HEK293 (cell line): ENCODE measurements around the gene MCRIP2.
"Not testable (repeated sequence)": the region's sequence is repeated elsewhere in the genome, so short reads cannot be mapped to it uniquely, and the experiment has no call there.

Experiments used
- CTCF ChIA-PET: fragments of 350-600 bp; formaldehyde crosslinking; extraction: SDS; loops from one replicate; lab custom pipeline; 2021; ENCODE audit warnings: antibody characterized with exemption; lab: Yijun Ruan, JAX
- POLR2A ChIA-PET: fragments of 300-600 bp; formaldehyde crosslinking; extraction: SDS; loops from one replicate; lab custom pipeline; 2020; ENCODE audit warnings: antibody characterized with exemption, inconsistent platforms; lab: Yijun Ruan, JAX
- H3K27ac ChIP-seq: fragments of 200-500 bp; sonication (Bioruptor generic); 2 replicates; pipeline ENCODE4 v1.5.1; 2014; ENCODE audit warnings: low read depth, low read length, control low read depth, inconsistent platforms; ENCODE audit errors: extremely low read depth
- H3K36me3 ChIP-seq, 2 experiments: fragments of 200-500 bp in 1 of 2; sonication (Bioruptor generic) in 1 of 2; 1 replicate in 1 of 2; 2 replicates in 1 of 2; pipeline ENCODE4 v1.5.1; 2014 to 2017; ENCODE audit warnings: inconsistent platforms in 2 of 2, low read length in 2 of 2; ENCODE audit not compliant: control insufficient read depth in 2 of 2, insufficient read depth in 1 of 2
- H3K4me1 ChIP-seq: fragments of 200-500 bp; sonication (Bioruptor generic); 2 replicates; pipeline ENCODE4 v1.5.1; 2014; ENCODE audit warnings: mild to moderate bottlenecking, low read length, inconsistent platforms; ENCODE audit not compliant: control insufficient read depth, insufficient read depth
- H3K4me3 ChIP-seq: 2 replicates; pipeline ENCODE4 v1.5.1; 2011; ENCODE audit warnings: low read depth, mild to moderate bottlenecking, control low read depth, low read length, moderate library complexity
- H3K9me3 ChIP-seq: fragments of 200-500 bp; sonication (Bioruptor generic); 2 replicates; pipeline ENCODE4 v1.5.1; 2014; ENCODE audit warnings: low read depth, low read length, inconsistent platforms; ENCODE audit not compliant: control insufficient read depth, insufficient read depth
- GLIS2 ChIP-seq: fragments of 450-650 bp; formaldehyde crosslinking; IDR thresholded peaks from 2 replicates; pipeline ENCODE4 v1.5.1; 2016; ENCODE audit warnings: missing biosample characterization, missing genetic modification characterization
- IKZF3 ChIP-seq: fragments of 450-650 bp; IDR thresholded peaks from 2 replicates; pipeline ENCODE4 v1.5.0; 2018; ENCODE audit warnings: missing biosample characterization, mild to moderate bottlenecking, missing genetic modification characterization, moderate library complexity
- REPIN1 ChIP-seq: fragments of 450-650 bp; formaldehyde crosslinking; IDR thresholded peaks from 2 replicates; pipeline ENCODE4 v1.5.1; 2017; ENCODE audit warnings: missing biosample characterization, missing genetic modification characterization, low read depth
- TRIM28 ChIP-seq: IDR thresholded peaks from 2 replicates; pipeline ENCODE4 v1.6.1; 2011; ENCODE audit warnings: low read length, control low read depth, borderline replicate concordance
- ZNF112 ChIP-seq: fragments of 450-650 bp; formaldehyde crosslinking; IDR thresholded peaks from 2 replicates; pipeline ENCODE4 v1.5.0; 2017; ENCODE audit warnings: missing biosample characterization, missing genetic modification characterization
- ZNF121 ChIP-seq: fragments of 450-650 bp; formaldehyde crosslinking; IDR thresholded peaks from 2 replicates; pipeline ENCODE4 v1.5.1; 2016; ENCODE audit warnings: missing biosample characterization, missing genetic modification characterization
- ZNF146 ChIP-seq: fragments of 450-650 bp; formaldehyde crosslinking; IDR thresholded peaks from 2 replicates; pipeline ENCODE4 v1.5.1; 2016; ENCODE audit warnings: missing biosample characterization, missing genetic modification characterization
- ZNF175 ChIP-seq: fragments of 450-650 bp; formaldehyde crosslinking; IDR thresholded peaks from 2 replicates; pipeline ENCODE4 v1.5.1; 2016; ENCODE audit warnings: missing biosample characterization, missing genetic modification characterization
- ZNF19 ChIP-seq: fragments of 450-650 bp; formaldehyde crosslinking; IDR thresholded peaks from 2 replicates; pipeline ENCODE4; 2016; ENCODE audit warnings: missing biosample characterization, missing genetic modification characterization, low read depth
- ZNF404 ChIP-seq: fragments of 450-650 bp; formaldehyde crosslinking; IDR thresholded peaks from 2 replicates; pipeline ENCODE4 v1.5.1; 2017; ENCODE audit warnings: missing biosample characterization, missing genetic modification characterization
- ZNF426 ChIP-seq: fragments of 450-650 bp; formaldehyde crosslinking; IDR thresholded peaks from 2 replicates; pipeline ENCODE4 v1.5.1; 2017; ENCODE audit warnings: missing biosample characterization, missing genetic modification characterization, mild to moderate bottlenecking, inconsistent platforms, moderate library complexity
- ZNF529 ChIP-seq: fragments of 450-650 bp; formaldehyde crosslinking; IDR thresholded peaks from 2 replicates; pipeline ENCODE4 v1.5.1; 2017; ENCODE audit warnings: missing genetic modification characterization, missing biosample characterization; ENCODE audit not compliant: insufficient replicate concordance
- ZNF561 ChIP-seq: fragments of 450-650 bp; IDR thresholded peaks from 2 replicates; pipeline ENCODE4 v1.5.1; 2018; ENCODE audit warnings: missing biosample characterization, missing genetic modification characterization, borderline replicate concordance
- ZNF610 ChIP-seq: fragments of 450-650 bp; formaldehyde crosslinking; IDR thresholded peaks from 2 replicates; pipeline ENCODE4 v1.5.1; 2016; ENCODE audit warnings: missing biosample characterization, missing genetic modification characterization, borderline replicate concordance
- ZNF654 ChIP-seq: fragments of 450-650 bp; formaldehyde crosslinking; IDR thresholded peaks from 2 replicates; pipeline ENCODE4 v1.5.1; 2016; ENCODE audit warnings: low read depth, missing biosample characterization, missing genetic modification characterization
- TF ChIP-seq, protein P1 (sequence below): fragments of 450-650 bp; formaldehyde crosslinking; IDR thresholded peaks from 2 replicates; pipeline ENCODE4 v1.5.1; 2016; ENCODE audit warnings: missing biosample characterization, missing genetic modification characterization
- TF ChIP-seq, protein P2 (sequence below): fragments of 450-650 bp; formaldehyde crosslinking; IDR thresholded peaks from 2 replicates; pipeline ENCODE4 v1.5.1; 2016; ENCODE audit warnings: missing biosample characterization, missing genetic modification characterization
- TF ChIP-seq, protein P3 (sequence below): fragments of 450-650 bp; formaldehyde crosslinking; IDR thresholded peaks from 2 replicates; pipeline ENCODE4 v1.5.1; 2016; ENCODE audit warnings: missing biosample characterization, missing genetic modification characterization
- TF ChIP-seq, protein P4 (sequence below): fragments of 450-650 bp; formaldehyde crosslinking; IDR thresholded peaks from 2 replicates; pipeline ENCODE4 v1.5.1; 2016; ENCODE audit warnings: missing biosample characterization, missing genetic modification characterization
- TF ChIP-seq, protein P5 (sequence below): fragments of 450-650 bp; formaldehyde crosslinking; IDR thresholded peaks from 2 replicates; pipeline ENCODE4 v1.5.0; 2017; ENCODE audit warnings: missing biosample characterization, missing genetic modification characterization, borderline replicate concordance

MCRIP2 gene

DNA sequence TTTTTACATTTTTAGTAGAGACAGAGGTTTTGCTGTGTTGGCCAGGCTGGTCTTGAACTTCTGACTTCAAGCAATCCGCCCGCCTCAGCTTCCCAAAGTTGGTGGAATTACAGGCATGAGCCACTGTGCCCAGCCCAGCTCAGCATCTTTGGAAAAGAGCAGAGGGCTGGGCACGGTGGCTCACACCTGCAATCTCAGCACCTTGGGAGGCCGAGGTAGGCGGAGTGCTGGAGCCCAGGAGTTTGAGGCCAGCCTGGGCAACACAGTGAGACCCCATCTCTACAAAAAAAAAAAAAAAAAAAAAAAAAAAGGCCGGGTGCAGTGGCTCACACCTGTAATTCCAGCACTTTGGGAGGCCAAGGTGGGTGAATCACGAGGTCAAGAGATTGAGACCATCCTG, 44.0 kb upstream of the MCRIP2 start:
- CTCF ChIA-PET, H3K9me3 ChIP-seq, H3K4me3 ChIP-seq, H3K4me1 ChIP-seq, H3K27ac ChIP-seq: not testable (repeated sequence)
- peak; percentile 35; the same call in 1 of the 2 replicates for TF ChIP-seq ZNF121
- H3K36me3 ChIP-seq = peaks cover 0 to 21% of the 10 kb centered on the region in 2 experiments; a peak in 1 of 3 replicates
- POLR2A ChIA-PET = interaction anchor here (0.6 kb wide), 1 partner anchor 9 kb away, joined by 3 read pairs; no protein-coding TSS in a partner anchor

DNA sequence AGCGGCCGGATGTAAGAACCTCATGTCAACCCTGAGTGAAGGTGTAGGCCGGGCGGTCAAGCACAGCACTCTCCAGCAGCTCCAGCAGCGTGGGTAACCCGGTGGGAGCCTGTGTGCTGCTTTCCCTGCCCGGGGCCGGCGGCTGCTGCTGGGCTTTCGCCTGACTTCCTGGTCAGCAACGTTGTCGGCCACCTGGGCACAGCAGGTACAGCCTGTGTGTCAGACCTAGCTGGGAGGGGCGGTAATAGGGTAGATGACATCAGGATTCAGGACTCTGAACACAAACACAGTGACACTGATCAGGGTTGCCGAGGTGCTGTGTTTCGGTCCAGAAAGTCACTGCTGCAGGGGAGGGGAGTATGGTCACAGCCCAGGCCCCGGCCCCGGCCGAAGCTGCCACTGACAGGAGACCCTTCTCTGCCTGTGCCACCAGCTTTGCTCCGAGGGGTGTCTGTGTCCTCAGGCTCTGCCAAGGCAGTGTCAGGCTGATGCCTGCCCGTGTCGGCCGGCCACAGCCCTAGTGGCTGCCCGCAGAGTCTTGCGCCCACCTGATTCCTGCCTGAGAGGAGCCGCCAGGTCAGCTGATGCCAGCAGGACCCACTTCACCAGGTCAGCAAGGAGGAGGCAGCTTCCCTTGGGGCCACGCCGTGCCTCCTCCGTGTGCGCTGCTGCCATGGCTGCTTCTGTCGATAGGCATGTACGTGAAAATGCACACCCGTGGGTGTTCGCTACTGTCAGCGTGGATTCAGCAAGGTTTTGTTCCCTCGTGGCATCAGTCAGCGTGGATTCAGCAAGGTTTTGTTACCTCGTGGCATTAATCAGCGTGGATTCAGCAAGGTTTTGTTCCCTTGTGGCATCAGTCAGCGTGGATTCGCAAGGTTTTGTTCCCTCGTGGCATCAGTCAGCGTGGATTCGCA, 42.5 kb upstream of the MCRIP2 start:
- H3K36me3 ChIP-seq = peaks cover 0 to 21% of the 10 kb centered on the region in 2 experiments; a peak in 1 of 3 replicates
- no peak for TF ChIP-seq ZNF654 (tag by site-specific recombination)
- TF ChIP-seq ZNF426 (tag by site-specific recombination) = no peak
- TF ChIP-seq GLIS2 (tag by site-specific recombination) = no peak
- TF ChIP-seq, protein P1, sequence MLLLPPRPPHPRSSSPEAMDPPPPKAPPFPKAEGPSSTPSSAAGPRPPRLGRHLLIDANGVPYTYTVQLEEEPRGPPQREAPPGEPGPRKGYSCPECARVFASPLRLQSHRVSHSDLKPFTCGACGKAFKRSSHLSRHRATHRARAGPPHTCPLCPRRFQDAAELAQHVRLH (tag by site-specific recombination) = no peak
- no peak for TF ChIP-seq ZNF404 (tag by site-specific recombination)
- TF ChIP-seq IKZF3 (tag by site-specific recombination) = no peak
- TF ChIP-seq ZNF610 (tag by site-specific recombination) = no peak
- TF ChIP-seq ZNF146 (tag by site-specific recombination) = no peak
- TF ChIP-seq, protein P2, sequence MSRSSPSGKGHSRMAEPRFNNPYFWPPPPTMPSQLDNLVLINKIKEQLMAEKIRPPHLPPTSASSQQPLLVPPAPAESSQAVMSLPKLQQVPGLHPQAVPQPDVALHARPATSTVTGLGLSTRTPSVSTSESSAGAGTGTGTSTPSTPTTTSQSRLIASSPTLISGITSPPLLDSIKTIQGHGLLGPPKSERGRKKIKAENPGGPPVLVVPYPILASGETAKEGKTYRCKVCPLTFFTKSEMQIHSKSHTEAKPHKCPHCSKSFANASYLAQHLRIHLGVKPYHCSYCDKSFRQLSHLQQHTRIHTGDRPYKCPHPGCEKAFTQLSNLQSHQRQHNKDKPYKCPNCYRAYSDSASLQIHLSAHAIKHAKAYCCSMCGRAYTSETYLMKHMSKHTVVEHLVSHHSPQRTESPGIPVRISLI (tag by site-specific recombination) = no peak
- TF ChIP-seq ZNF561 (tag by site-specific recombination) = no peak
- TF ChIP-seq, protein P3, sequence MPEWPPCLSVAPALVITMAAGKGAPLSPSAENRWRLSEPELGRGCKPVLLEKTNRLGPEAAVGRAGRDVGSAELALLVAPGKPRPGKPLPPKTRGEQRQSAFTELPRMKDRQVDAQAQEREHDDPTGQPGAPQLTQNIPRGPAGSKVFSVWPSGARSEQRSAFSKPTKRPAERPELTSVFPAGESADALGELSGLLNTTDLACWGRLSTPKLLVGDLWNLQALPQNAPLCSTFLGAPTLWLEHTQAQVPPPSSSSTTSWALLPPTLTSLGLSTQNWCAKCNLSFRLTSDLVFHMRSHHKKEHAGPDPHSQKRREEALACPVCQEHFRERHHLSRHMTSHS (tag by site-specific recombination) = no peak
- no peak for TF ChIP-seq TRIM28
- TF ChIP-seq ZNF175 (tag by site-specific recombination) = no peak
- no peak for TF ChIP-seq ZNF529 (tag by site-specific recombination)
- TF ChIP-seq REPIN1 (tag by site-specific recombination) = no peak
- TF ChIP-seq, protein P4, sequence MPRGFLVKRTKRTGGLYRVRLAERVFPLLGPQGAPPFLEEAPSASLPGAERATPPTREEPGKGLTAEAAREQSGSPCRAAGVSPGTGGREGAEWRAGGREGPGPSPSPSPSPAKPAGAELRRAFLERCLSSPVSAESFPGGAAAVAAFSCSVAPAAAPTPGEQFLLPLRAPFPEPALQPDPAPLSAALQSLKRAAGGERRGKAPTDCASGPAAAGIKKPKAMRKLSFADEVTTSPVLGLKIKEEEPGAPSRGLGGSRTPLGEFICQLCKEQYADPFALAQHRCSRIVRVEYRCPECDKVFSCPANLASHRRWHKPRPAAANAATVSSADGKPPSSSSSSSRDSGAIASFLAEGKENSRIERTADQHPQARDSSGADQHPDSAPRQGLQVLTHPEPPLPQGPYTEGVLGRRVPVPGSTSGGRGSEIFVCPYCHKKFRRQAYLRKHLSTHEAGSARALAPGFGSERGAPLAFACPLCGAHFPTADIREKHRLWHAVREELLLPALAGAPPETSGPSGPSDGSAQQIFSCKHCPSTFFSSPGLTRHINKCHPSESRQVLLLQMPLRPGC (tag by site-specific recombination) = no peak
- TF ChIP-seq, protein P5, sequence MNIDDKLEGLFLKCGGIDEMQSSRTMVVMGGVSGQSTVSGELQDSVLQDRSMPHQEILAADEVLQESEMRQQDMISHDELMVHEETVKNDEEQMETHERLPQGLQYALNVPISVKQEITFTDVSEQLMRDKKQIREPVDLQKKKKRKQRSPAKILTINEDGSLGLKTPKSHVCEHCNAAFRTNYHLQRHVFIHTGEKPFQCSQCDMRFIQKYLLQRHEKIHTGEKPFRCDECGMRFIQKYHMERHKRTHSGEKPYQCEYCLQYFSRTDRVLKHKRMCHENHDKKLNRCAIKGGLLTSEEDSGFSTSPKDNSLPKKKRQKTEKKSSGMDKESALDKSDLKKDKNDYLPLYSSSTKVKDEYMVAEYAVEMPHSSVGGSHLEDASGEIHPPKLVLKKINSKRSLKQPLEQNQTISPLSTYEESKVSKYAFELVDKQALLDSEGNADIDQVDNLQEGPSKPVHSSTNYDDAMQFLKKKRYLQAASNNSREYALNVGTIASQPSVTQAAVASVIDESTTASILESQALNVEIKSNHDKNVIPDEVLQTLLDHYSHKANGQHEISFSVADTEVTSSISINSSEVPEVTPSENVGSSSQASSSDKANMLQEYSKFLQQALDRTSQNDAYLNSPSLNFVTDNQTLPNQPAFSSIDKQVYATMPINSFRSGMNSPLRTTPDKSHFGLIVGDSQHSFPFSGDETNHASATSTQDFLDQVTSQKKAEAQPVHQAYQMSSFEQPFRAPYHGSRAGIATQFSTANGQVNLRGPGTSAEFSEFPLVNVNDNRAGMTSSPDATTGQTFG (tag by site-specific recombination) = no peak
- no peak for TF ChIP-seq ZNF19
- no peak for TF ChIP-seq ZNF112 (tag by site-specific recombination)
- H3K27ac ChIP-seq = no peak overlapping the region
- H3K9me3 ChIP-seq = no peaks in the 10 kb centered on the region
- H3K4me3 ChIP-seq = no peak overlapping the region
- H3K4me1 ChIP-seq = no peaks in the 10 kb centered on the region
- ChIA-PET CTCF (interaction anchor here (1.4 kb wide), 1 partner anchor 25 kb away, joined by 4 read pairs; no protein-coding TSS in a partner anchor), POLR2A (no interaction called here)
